ENCODE data around the gene NKTR.

- TF ChIP-seq, protein P1, sequence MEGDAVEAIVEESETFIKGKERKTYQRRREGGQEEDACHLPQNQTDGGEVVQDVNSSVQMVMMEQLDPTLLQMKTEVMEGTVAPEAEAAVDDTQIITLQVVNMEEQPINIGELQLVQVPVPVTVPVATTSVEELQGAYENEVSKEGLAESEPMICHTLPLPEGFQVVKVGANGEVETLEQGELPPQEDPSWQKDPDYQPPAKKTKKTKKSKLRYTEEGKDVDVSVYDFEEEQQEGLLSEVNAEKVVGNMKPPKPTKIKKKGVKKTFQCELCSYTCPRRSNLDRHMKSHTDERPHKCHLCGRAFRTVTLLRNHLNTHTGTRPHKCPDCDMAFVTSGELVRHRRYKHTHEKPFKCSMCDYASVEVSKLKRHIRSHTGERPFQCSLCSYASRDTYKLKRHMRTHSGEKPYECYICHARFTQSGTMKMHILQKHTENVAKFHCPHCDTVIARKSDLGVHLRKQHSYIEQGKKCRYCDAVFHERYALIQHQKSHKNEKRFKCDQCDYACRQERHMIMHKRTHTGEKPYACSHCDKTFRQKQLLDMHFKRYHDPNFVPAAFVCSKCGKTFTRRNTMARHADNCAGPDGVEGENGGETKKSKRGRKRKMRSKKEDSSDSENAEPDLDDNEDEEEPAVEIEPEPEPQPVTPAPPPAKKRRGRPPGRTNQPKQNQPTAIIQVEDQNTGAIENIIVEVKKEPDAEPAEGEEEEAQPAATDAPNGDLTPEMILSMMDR (IDR thresholded peaks at IDR 0.05), result no peak
- TF ChIP-seq ZFX (IDR thresholded peaks at IDR 0.05; ENCODE audit: borderline replicate concordance), result no peak
These were observed 88.3 kb downstream of the NKTR start for GRCh38 chr3:42688487-42689420.
